ENCODE data around the gene ABHD16A.
A peak's percentile ranks its signal among the peaks of the same experiment; 100 is the strongest.

Gene ABHD16A
- total RNA-seq, result 5.3 to 8.7 (median 7.3) reads per million in 4 donors

- DNase-seq, result peak; percentile 91 to 99 (median 95)
These were observed at the start of gene ABHD16A for GRCh38 chr6:31702819-31703716. ABHD16A (minus strand) TSS chr6:31703324; CDS start chr6:31703281, 43 bp downstream.

- no peak for DNase-seq
These were observed 49.7 kb upstream of the ABHD16A start for GRCh38 chr6:31752739-31753319.

GRCh38 chr6:31750411-31751022, 47.4 kb upstream of the ABHD16A start:
- no peak for DNase-seq

GRCh38 chr6:31749301-31750036, 46.3 kb upstream of the ABHD16A start:
- no peak for DNase-seq

- DNase-seq, result no peak
These were observed 41.3 kb upstream of the ABHD16A start for GRCh38 chr6:31744422-31744821.

GRCh38 chr6:31742894-31743293, 39.8 kb upstream of the ABHD16A start:
- no peak for DNase-seq

- DNase-seq, result no peak
These were observed 38.7 kb upstream of the ABHD16A start for GRCh38 chr6:31741815-31742214.

- no peak for DNase-seq
These were observed 37.5 kb upstream of the ABHD16A start for GRCh38 chr6:31740397-31741223.

GRCh38 chr6:31739639-31740396, 36.7 kb upstream of the ABHD16A start, which contains the start of gene MSH5:
MSH5 (plus strand) TSS chr6:31740005; CDS start chr6:31740467, 462 bp downstream.
- DNase-seq, result peak; percentile 86 to 99 (median 91)

GRCh38 chr6:31737991-31738979, 35.2 kb upstream of the ABHD16A start:
- peak; percentile 36 to 92 (median 62) for DNase-seq

- DNase-seq, result peak in 1 of 5 donors; percentile 51
These were observed 34.3 kb upstream of the ABHD16A start for GRCh38 chr6:31737315-31737990.

- no peak for DNase-seq
These were observed 33.7 kb upstream of the ABHD16A start for GRCh38 chr6:31736768-31737314.

- peak; percentile 41 to 87 (median 59) for DNase-seq
These were observed 33.1 kb upstream of the ABHD16A start, which contains the start of gene CLIC1 for GRCh38 chr6:31736021-31736767. CLIC1 (minus strand) TSS chr6:31736530; CDS start chr6:31736300, 230 bp downstream.

- peak in 1 of 5 donors; percentile 79 for DNase-seq
These were observed 31.8 kb upstream of the ABHD16A start for GRCh38 chr6:31734821-31735406.

GRCh38 chr6:31734247-31734820, 31.2 kb upstream of the ABHD16A start:
- DNase-seq, result peak in 1 of 5 donors; percentile 42

GRCh38 chr6:31733734-31734133, 30.6 kb upstream of the ABHD16A start:
- DNase-seq, result no peak

GRCh38 chr6:31732029-31732428, 28.9 kb upstream of the ABHD16A start:
- DNase-seq, result no peak
